Central memory CD4-positive, alpha-beta T cell (primary cell): ENCODE results near the gene TOP3A.

Experiments
- DNase-seq: peaks from one replicate; pipeline ENCODE4 v3.0.0; 2022

Gene TOP3A

DNA sequence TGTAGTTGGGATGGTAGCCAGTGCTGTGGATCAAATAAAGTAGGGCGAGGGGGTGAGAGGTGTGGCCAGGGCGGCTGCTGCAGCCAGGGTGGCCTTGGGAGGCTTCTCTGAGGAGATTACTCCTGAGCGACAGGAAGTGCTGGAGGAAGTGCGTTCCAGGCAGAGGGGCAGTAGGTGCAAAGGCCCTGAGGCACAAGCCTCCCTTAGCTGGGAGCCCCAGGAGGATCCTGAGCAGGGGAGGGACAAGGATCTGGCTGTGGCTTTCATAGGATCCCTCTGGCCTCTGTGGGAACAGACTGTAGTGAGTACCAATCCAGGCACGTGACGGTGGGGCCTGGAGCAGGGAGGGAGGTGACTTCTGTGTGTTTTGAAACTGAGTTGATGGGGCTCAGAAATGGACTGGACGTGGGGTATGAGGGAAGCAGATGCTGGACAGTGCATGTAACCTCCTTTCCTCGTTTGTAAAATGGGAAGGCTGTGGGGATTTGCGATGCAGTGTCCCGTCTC, 86.6 kb downstream of the TOP3A start:
- DNase-seq = no peak

DNA sequence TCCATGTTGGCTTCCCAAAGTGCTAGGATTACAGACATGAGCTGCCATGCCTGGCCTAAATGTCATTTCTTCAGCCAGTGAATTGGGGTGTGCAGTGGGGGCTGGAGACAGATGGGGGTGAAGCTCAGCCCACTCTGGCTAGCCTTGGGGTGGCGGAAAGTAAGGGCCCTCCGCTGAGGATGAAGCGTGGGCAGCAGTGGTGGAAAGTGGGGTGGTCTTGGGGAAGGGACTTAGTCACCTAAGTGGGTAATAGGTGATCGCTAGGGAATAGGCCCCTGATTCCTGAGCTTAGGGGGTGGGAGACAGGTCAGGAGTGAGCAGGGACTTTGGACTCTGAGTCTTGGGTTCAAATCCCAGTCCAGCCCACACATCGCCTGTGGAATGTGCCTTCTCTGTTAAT, 87.2 kb downstream of the TOP3A start:
- no peak for DNase-seq

DNA sequence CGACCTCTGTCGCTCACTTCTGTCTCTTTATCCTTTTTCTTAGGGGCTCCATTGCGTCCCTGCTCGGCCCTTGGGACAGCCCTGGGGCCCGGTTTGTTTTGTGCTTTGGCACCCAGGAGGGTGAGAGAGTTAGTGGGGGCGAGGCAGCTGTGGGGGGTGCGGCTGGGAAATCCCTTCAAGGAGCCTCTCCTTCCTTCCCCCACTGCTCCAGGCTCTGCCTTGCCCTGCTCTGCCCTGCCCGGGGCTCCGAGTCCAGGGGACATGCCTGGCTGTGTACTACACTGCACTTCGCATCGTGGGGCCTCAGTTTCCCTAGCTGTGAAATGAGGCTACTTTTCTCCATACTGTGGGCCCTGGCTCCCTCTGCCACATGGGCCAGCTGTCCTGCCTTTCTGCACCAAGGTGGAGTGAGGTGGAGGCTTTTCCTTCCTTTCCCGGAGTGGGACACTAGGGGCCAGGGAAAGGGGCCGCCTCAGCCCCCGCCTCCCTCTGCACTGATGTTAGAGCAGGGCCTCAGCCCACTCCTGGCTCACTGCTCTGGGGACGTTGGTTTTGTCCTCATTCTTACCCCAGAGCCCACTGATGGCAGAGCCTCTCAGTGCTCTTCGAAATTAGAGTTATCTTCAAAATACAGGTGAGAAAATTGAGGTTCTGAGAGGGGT, 88.4 kb downstream of the TOP3A start:
- DNase-seq = no peak

DNA sequence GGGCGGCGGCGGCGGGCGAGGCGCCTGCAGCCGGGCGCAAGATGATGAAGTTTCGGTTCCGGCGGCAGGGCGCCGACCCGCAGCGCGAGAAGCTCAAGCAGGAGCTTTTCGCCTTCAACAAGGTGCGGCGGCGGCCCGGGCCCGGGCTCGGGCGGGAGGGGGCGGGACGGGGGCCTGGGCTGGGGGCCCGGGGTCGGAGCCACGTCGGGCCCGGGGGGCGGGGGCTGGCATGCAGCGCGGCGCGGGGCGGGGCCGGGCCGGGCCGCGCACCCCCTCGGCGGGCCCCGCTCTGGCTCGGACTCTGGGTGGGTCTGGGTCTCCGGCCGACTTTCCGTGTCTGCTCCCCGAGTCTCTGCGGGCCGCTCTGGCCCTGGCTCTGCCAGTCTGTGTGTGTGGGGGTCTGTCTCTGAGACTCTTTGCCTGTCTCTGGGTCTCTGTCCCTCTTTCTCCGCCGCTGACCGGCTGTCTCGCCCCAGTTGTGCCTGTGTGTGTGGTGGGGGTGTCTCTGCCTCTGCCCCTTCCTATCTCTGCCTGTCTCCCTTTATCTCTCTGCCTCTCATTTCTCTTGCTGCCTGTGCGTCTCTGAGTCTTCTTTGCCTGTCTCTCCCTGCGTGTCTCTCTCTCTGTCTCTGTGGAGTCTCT, 89.0 kb downstream of the TOP3A start:
- no peak for DNase-seq

DNA sequence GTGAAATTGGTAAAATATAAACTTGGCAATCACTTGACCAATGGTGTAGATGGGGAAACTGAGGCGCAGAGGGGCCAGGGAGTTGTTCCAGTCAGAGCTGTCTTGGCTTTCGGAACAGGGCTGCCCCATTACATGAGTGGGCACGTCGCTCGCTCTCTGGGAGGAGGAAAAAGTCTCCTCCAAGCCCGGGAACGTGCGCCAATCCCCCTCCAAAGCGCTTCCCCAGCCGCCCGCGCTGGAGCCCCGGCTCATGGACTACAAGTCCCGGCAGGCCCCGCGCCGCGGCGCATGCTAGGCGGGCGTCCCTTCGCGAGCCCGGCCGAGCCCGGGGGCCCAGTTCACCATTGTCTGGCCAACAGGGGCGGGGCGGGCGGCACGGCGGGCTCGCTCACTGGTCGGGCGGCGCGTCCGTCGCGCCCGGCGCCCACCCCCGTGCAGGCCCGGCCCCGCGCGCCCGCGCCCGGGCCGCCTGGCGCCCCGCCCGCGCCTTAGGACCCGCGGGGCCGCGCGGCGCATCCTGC, 89.6 kb downstream of the TOP3A start, which contains the start of gene LLGL1:
Gene LLGL1, plus strand, starts transcription at position 515 of the 521 bp plus-strand sequence. CDS start 48 bp downstream, outside the sequence.
- peak; percentile 95 for DNase-seq

DNA sequence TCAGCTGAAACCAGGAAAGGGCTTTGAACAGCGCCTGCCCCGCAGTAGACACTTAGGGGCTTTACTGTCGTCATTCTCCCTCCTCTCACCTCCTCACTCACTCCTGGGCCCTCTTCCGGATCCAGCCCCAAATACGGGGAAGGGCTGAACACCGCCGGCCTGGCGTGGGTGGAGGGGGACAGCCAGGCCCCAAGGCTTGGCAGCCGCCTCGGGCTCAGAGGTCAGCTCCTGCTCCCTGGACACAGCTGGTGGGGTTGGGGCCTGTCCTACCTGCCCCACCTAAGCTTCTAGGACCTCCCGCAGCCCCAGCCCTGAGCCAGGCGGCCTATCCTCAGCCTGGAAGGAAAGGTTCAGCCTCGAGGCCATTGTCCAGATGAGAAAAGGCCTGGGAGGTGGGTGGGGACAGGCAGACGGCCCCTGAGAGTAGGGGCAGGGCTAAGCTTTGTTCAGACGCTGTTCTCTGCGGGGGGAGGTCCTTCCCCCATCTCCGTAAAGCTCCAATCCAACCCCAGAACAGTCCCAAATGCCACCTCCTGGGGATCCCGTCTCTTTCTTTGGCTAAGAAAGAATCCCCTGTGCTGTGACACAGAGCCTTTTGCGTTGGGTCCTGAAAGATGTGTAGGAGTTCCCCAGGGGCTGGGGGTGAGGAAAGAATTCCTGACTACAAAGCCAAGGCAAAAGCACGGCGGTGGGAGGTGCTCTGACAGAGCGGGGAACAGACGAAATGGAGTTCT, 90.2 kb downstream of the TOP3A start:
- DNase-seq = no peak

DNA sequence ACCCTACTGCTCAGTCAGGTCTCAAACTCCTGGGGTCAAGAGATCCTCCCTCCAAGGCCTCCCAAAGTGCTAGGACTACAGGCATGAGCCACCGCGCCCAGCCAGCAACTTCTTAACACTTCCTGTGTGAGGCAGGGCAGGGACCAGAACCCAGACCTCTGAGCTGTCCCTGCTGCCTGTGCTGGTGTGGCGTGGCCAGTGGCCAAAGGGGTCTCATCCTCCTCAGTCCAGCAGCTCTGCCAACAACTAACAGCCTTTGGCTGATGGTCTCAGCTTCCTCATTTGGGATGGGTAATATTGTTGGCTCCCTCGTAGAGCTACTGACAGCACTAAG, 90.8 kb downstream of the TOP3A start:
- DNase-seq = no peak
